A673 (cell line): ENCODE data around the gene VSTM2L.

Experiments
- CTCF ChIP-seq: fragments of 300-800, 200-600 bp; sonication (generic); conservative IDR thresholded peaks from 2 replicates; pipeline ENCODE4 v1.5.1; 2017; ENCODE audit warnings: low read depth, mild to moderate bottlenecking, antibody characterized with exemption, low read length, moderate library complexity, mixed read lengths
- EZH2 ChIP-seq: fragments of 200-600 bp; sonication (generic); IDR thresholded peaks from 2 replicates; pipeline ENCODE4 v1.6.1; 2017; ENCODE audit warnings: borderline replicate concordance, low read depth, mild to moderate bottlenecking, mixed read lengths, antibody characterized with exemption, low read length; ENCODE audit not compliant: poor library complexity, severe bottlenecking

GRCh38 chr20:37894454-37894853, 8.5 kb upstream of the VSTM2L start:
- TF ChIP-seq EZH2 (no peak), CTCF (no peak)
